Breast epithelium (tissue), 3 donors: ENCODE results near the gene PAX7.

Experiments
- POLR2A ChIP-seq: fragments of 450-650 bp; IDR thresholded peaks from one replicate; pipeline ENCODE4 v1.6.1; 2016; ENCODE audit warnings: antibody characterized with exemption, mild to moderate bottlenecking, moderate library complexity
- POLR2AphosphoS5 ChIP-seq, 3 donors: sonication (generic); formaldehyde crosslinking; IDR thresholded peaks; one replicate each; pipeline ENCODE4 v1.6.1; 2017; ENCODE audit warnings: antibody characterized with exemption in 3 of 3
- TF ChIP-seq, protein P1 (sequence below), 3 donors: fragments of 450-650 bp; IDR thresholded peaks; one replicate each; pipeline ENCODE4 v1.5.1; 2016 to 2017; ENCODE audit warnings: antibody characterized with exemption in 3 of 3, mild to moderate bottlenecking in 3 of 3, moderate library complexity in 3 of 3

DNA sequence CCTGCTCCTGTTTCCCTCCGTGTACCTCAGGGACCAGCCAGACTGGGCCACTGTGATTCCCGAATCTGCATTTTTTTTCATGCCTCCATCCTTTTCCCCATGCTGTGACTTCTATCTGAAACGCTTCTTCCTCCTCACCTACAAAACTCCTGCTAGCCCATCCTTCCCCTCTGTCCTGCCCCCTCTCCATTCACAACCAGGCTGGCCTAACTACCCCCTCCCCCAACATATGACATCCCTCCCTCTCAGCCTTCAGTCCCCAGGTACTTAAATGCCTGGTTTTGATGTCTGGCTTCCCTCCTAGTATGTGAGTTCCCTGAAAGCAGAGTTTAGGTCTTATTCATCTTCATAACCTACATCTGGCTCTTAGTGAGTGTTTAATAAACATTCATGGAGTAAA lies 146.1 kb downstream of the PAX7 start:
- TF ChIP-seq POLR2AphosphoS5 (IDR thresholded peaks at IDR 0.05) (no peak), POLR2A (no peak)
- TF ChIP-seq, protein P1, sequence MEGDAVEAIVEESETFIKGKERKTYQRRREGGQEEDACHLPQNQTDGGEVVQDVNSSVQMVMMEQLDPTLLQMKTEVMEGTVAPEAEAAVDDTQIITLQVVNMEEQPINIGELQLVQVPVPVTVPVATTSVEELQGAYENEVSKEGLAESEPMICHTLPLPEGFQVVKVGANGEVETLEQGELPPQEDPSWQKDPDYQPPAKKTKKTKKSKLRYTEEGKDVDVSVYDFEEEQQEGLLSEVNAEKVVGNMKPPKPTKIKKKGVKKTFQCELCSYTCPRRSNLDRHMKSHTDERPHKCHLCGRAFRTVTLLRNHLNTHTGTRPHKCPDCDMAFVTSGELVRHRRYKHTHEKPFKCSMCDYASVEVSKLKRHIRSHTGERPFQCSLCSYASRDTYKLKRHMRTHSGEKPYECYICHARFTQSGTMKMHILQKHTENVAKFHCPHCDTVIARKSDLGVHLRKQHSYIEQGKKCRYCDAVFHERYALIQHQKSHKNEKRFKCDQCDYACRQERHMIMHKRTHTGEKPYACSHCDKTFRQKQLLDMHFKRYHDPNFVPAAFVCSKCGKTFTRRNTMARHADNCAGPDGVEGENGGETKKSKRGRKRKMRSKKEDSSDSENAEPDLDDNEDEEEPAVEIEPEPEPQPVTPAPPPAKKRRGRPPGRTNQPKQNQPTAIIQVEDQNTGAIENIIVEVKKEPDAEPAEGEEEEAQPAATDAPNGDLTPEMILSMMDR (IDR thresholded peaks at IDR 0.05) = no peak
